IMR-90 (cell line): ENCODE measurements around the gene PLA2G4A. TPM values are rescaled to one million over a fixed set of nuclear protein-coding genes. Genes with fewer than 3 reads are reported as not detected.

Source experiments
- ATAC-seq: fragments of 200-7000 bp; cut with Tn5 transposase; 2 replicates; pipeline ENCODE4 v1.9.1; 2020; ENCODE audit warnings: low read depth, mild to moderate bottlenecking, moderate library complexity
- BruUV-seq: library from RNA; stranded (reverse); fragments of 400-500 nt; replicated peaks from 2 replicates; lab custom pipeline; 2021; lab: Mats Ljungman, UMichigan
- CTCF ChIA-PET: fragments of 300-600 bp; formaldehyde crosslinking; extraction: SDS; loops from one replicate; lab custom pipeline; 2021; ENCODE audit warnings: antibody characterized with exemption; lab: Yijun Ruan, JAX
- POLR2A ChIA-PET: fragments of 300-600 bp; sonication (Branson Sonifier 250); formaldehyde crosslinking; loops from one replicate; lab custom pipeline; 2022; ENCODE audit warnings: antibody characterized with exemption; ENCODE audit not compliant: unreplicated experiment; lab: Charles Lee
- DNase-seq: peaks from one replicate; pipeline ENCODE4 v3.0.0; 2013
- H2AFZ ChIP-seq: replicated peaks from 2 replicates; pipeline ENCODE3; 2013; ENCODE audit warnings: low read length, mild to moderate bottlenecking; ENCODE audit not compliant: poor library complexity
- H2AK5ac ChIP-seq: 2 replicates; pipeline ENCODE4 v1.6.1; 2013; ENCODE audit warnings: low read depth, low read length, inconsistent platforms
- H2AK9ac ChIP-seq: replicated peaks from 2 replicates; pipeline ENCODE3; 2013; ENCODE audit warnings: mild to moderate bottlenecking, low read depth, low read length, moderate library complexity; ENCODE audit not compliant: poor library complexity
- H2BK120ac ChIP-seq: 2 replicates; pipeline ENCODE4 v1.6.1; 2013; ENCODE audit warnings: low read depth, low read length, inconsistent platforms
- H2BK15ac ChIP-seq: 3 replicates; pipeline ENCODE4 v1.6.1; 2013; ENCODE audit warnings: low read depth, low read length, inconsistent platforms
- H2BK20ac ChIP-seq: 2 replicates; pipeline ENCODE4 v1.6.1; 2013; ENCODE audit warnings: low read depth, mild to moderate bottlenecking, inconsistent platforms, low read length, moderate library complexity
- H2BK5ac ChIP-seq: 2 replicates; pipeline ENCODE4 v1.6.1; 2013; ENCODE audit warnings: mild to moderate bottlenecking, low read depth, low read length, inconsistent platforms; ENCODE audit not compliant: poor library complexity, severe bottlenecking
- H3K14ac ChIP-seq: replicated peaks from 2 replicates; pipeline ENCODE4 v1.6.1; 2013; ENCODE audit warnings: low read depth, low read length, inconsistent platforms
- H3K18ac ChIP-seq: 2 replicates; pipeline ENCODE4 v1.6.1; 2013; ENCODE audit warnings: low read depth, low read length, control low read depth
- H3K23ac ChIP-seq: 2 replicates; pipeline ENCODE4 v1.6.1; 2013; ENCODE audit warnings: low read depth, low read length, inconsistent platforms
- H3K27ac ChIP-seq: 2 replicates; pipeline ENCODE4 v1.5.1; 2013; ENCODE audit warnings: mild to moderate bottlenecking, control low read depth, low read length; ENCODE audit not compliant: insufficient read depth
- H3K27me3 ChIP-seq: 2 replicates; pipeline ENCODE4 v1.6.1; 2013; ENCODE audit warnings: low read length; ENCODE audit not compliant: control insufficient read depth, insufficient read depth
- H3K36me3 ChIP-seq: 2 replicates; pipeline ENCODE4 v1.6.1; 2013; ENCODE audit warnings: low read length, mixed read lengths; ENCODE audit not compliant: control insufficient read depth, insufficient read depth
- H3K4ac ChIP-seq: 2 replicates; pipeline ENCODE4 v1.6.1; 2013; ENCODE audit warnings: low read depth, low read length, inconsistent platforms
- H3K4me1 ChIP-seq: 2 replicates; pipeline ENCODE4 v1.6.1; 2013; ENCODE audit warnings: low read length, mixed read lengths; ENCODE audit not compliant: control insufficient read depth, insufficient read depth
- H3K4me2 ChIP-seq: 2 replicates; pipeline ENCODE4 v1.6.1; 2013; ENCODE audit warnings: low read depth, mild to moderate bottlenecking, control low read depth, low read length, moderate library complexity
- H3K4me3 ChIP-seq: 2 replicates; pipeline ENCODE4 v1.5.1; 2013; ENCODE audit warnings: low read depth, mild to moderate bottlenecking, control low read depth, low read length, moderate library complexity; ENCODE audit not compliant: insufficient read depth
- H3K56ac ChIP-seq: 2 replicates; pipeline ENCODE4 v1.6.1; 2013; ENCODE audit warnings: low read length, inconsistent platforms; ENCODE audit not compliant: insufficient read depth; ENCODE audit errors: extremely low read depth
- H3K79me1 ChIP-seq, 2 experiments: 2 replicates each; pipeline ENCODE4 v1.6.1; 2013; ENCODE audit warnings: low read length in 2 of 2, inconsistent platforms in 1 of 2, low read depth in 1 of 2
- H3K9ac ChIP-seq: 2 replicates; pipeline ENCODE4 v1.6.1; 2013; ENCODE audit warnings: low read depth, low read length, control low read depth
- H3K9me1 ChIP-seq: 2 replicates; pipeline ENCODE4 v1.6.1; 2013; ENCODE audit warnings: low read length, inconsistent platforms; ENCODE audit not compliant: insufficient read depth
- H3K9me3 ChIP-seq: 2 replicates; pipeline ENCODE4 v1.6.1; 2013; ENCODE audit warnings: low read length; ENCODE audit not compliant: control insufficient read depth, insufficient read depth
- H4K20me1 ChIP-seq: 2 replicates; pipeline ENCODE4 v1.6.1; 2013; ENCODE audit warnings: low read length, inconsistent platforms; ENCODE audit not compliant: insufficient read depth
- H4K5ac ChIP-seq: 2 replicates; pipeline ENCODE4 v1.6.1; 2013; ENCODE audit warnings: mild to moderate bottlenecking, low read depth, low read length, control low read depth
- H4K8ac ChIP-seq, 2 experiments: 2 replicates each; pipeline ENCODE4 v1.6.1; 2013; ENCODE audit warnings: low read depth in 2 of 2, low read length in 2 of 2, control low read depth in 1 of 2, inconsistent platforms in 1 of 2
- H4K91ac ChIP-seq: 2 replicates; pipeline ENCODE4 v1.6.1; 2013; ENCODE audit warnings: low read depth, low read length, inconsistent platforms; ENCODE audit not compliant: insufficient read depth
- BHLHE40 ChIP-seq: fragments of 150-350 bp; IDR thresholded peaks from 2 replicates; pipeline ENCODE4 v1.6.1; 2016; ENCODE audit warnings: mild to moderate bottlenecking, low read depth, low read length
- CHD1 ChIP-seq: IDR thresholded peaks from 2 replicates; pipeline ENCODE4 v1.6.1; 2012; ENCODE audit warnings: low read depth, low read length, improper control_type of control experiment
- FOS ChIP-seq: fragments of 150-350 bp; IDR thresholded peaks from 2 replicates; pipeline ENCODE4 v1.6.1; 2016; ENCODE audit warnings: low read depth, low read length
- MAFK ChIP-seq: IDR thresholded peaks from 2 replicates; pipeline ENCODE4 v1.6.1; 2012; ENCODE audit warnings: low read depth, low read length, improper control_type of control experiment
- MAZ ChIP-seq: IDR thresholded peaks from 2 replicates; pipeline ENCODE4 v1.6.1; 2012; ENCODE audit warnings: low read depth, mild to moderate bottlenecking, low read length, improper control_type of control experiment, moderate library complexity, borderline replicate concordance
- MXI1 ChIP-seq: IDR thresholded peaks from 2 replicates; pipeline ENCODE4 v1.6.1; 2012; ENCODE audit warnings: low read depth, mild to moderate bottlenecking, low read length, moderate library complexity, borderline replicate concordance
- NFE2L2 ChIP-seq: fragments of 150-350 bp; IDR thresholded peaks from 2 replicates; pipeline ENCODE4 v1.6.1; 2016; ENCODE audit warnings: low read depth, mild to moderate bottlenecking, low read length
- POLR2A ChIP-seq: IDR thresholded peaks from 2 replicates; pipeline ENCODE4 v1.6.1; 2012; ENCODE audit warnings: mild to moderate bottlenecking, low read depth, low read length
- RAD21 ChIP-seq: IDR thresholded peaks from 2 replicates; pipeline ENCODE4 v1.6.1; 2012; ENCODE audit warnings: low read length, improper control_type of control experiment
- RCOR1 ChIP-seq: IDR thresholded peaks from 2 replicates; pipeline ENCODE4 v1.6.1; 2012; ENCODE audit warnings: mild to moderate bottlenecking, low read length, improper control_type of control experiment; ENCODE audit not compliant: insufficient replicate concordance
- RFX5 ChIP-seq: IDR thresholded peaks from 2 replicates; pipeline ENCODE4 v1.8.0; 2012; ENCODE audit warnings: low read depth, mild to moderate bottlenecking, low read length, moderate library complexity
- dilution Hi-C: fragments of 300-500 bp; cut with HindIII; formaldehyde crosslinking; loops from one replicate; pipeline ENCODE4 v1.14.3; 2018; ENCODE audit warnings: low sequenced_read_pairs; ENCODE audit not compliant: unreplicated experiment
- in situ Hi-C: fragments of 300-500 bp; cut with MboI; formaldehyde crosslinking; loops from 3 replicates; pipeline ENCODE4 v1.14.3; 2019; ENCODE audit warnings: low sequenced_read_pairs, inconsistent platforms, mixed read lengths
- intact Hi-C: fragments of 100-400 bp; cut with micrococcal nuclease; formaldehyde crosslinking; loops from 2 replicates; pipeline ENCODE4 v1.10.0; 2022
- polyA plus RNA-seq, 3 experiments: library from polyadenylated mRNA; depleted of rRNA; stranded (reverse); fragments of >200 nt; gene quantifications; 2 replicates each; pipeline ENCODE4 v1.2.3, GENCODE V29; 2012; ENCODE audit warnings: low replicate concordance in 1 of 3
- total RNA-seq: library from RNA; depleted of rRNA; stranded (reverse); fragments of >200 nt; gene quantifications from 2 replicates; pipeline ENCODE4 v1.2.3, GENCODE V29; 2012
- TF ChIP-seq, protein P1 (sequence below): conservative IDR thresholded peaks from 2 replicates; pipeline ENCODE4 v1.5.1; 2012; ENCODE audit warnings: mild to moderate bottlenecking, low read depth, low read length, improper control_type of control experiment

PLA2G4A gene
- total and polyA plus RNA-seq, 2 of the 4 experiments (the other 2 are of a cell fraction), result 1.6 to 3.8 TPM

DNA sequence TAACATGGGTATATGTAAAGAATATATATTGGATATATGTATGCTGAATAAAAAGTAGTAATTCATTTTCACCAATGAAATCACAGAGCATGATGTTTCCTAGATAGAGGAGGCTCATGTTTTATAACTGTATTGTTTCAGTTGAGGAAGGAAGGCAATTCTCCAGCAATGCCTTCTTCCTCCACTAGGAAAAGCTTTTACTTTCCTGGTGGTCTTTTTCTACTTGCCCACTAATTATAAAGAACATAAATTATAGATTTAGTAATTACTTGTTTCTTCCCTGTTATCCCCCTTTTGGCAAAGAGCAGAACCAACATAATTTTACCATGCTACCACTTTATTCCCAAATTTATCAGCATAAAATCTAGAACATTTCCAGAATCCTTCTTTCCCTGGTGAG lies 159.0 kb downstream of the PLA2G4A start:
- no peak overlapping the region for H3K14ac ChIP-seq
- no peak overlapping the region for H4K91ac ChIP-seq
- no peak overlapping the region for H3K27ac ChIP-seq
- no peak overlapping the region for H2BK20ac ChIP-seq
- no peaks in the 10 kb centered on the region for H3K36me3 ChIP-seq
- no peak overlapping the region for H2AFZ ChIP-seq
- in situ Hi-C loops (loop anchor here (5.0 to 10.0 kb wide), 4 partner anchors 303 to 585 kb away; partner anchors contain the start of gene PTGS2), intact Hi-C loops (loop anchor here (5.0 kb wide), 1 partner anchor 265 kb away; no protein-coding TSS in a partner anchor), dilution Hi-C loops (loop anchor here (25.0 kb wide), 1 partner anchor 375 kb away; no protein-coding TSS in a partner anchor)
- H4K8ac ChIP-seq, result no peak overlapping the region
- TF ChIP-seq MAZ (no peak), RFX5 (no peak), RAD21 (no peak), MXI1 (no peak), POLR2A (no peak), NFE2L2 (no peak), MAFK (no peak), FOS (no peak), BHLHE40 (no peak), RCOR1 (no peak), CHD1 (no peak)
- TF ChIP-seq, protein P1, sequence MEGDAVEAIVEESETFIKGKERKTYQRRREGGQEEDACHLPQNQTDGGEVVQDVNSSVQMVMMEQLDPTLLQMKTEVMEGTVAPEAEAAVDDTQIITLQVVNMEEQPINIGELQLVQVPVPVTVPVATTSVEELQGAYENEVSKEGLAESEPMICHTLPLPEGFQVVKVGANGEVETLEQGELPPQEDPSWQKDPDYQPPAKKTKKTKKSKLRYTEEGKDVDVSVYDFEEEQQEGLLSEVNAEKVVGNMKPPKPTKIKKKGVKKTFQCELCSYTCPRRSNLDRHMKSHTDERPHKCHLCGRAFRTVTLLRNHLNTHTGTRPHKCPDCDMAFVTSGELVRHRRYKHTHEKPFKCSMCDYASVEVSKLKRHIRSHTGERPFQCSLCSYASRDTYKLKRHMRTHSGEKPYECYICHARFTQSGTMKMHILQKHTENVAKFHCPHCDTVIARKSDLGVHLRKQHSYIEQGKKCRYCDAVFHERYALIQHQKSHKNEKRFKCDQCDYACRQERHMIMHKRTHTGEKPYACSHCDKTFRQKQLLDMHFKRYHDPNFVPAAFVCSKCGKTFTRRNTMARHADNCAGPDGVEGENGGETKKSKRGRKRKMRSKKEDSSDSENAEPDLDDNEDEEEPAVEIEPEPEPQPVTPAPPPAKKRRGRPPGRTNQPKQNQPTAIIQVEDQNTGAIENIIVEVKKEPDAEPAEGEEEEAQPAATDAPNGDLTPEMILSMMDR, result no peak; the same call in 1 of the 2 replicates
- no TSS peak for BruUV-seq
- H3K4me1 ChIP-seq, result peaks cover 6% of the 10 kb centered on the region
- H3K18ac ChIP-seq, result no peak overlapping the region
- ATAC-seq (no peak), DNase-seq (no peak)
- no peak overlapping the region for H4K5ac ChIP-seq
- no peak overlapping the region for H3K23ac ChIP-seq
- no peak overlapping the region for H3K4ac ChIP-seq
- no peak overlapping the region for H2AK9ac ChIP-seq
- H3K27me3 ChIP-seq, result no peaks in the 10 kb centered on the region; the same call in 1 of the 2 replicates
- H3K56ac ChIP-seq, result no peak overlapping the region
- H3K4me2 ChIP-seq, result no peak overlapping the region
- H2AK5ac ChIP-seq, result no peak overlapping the region
- H3K9me1 ChIP-seq, result no peaks in the 10 kb centered on the region
- no peak overlapping the region for H3K9ac ChIP-seq
- H3K79me1 ChIP-seq, result no peaks in the 10 kb centered on the region
- H4K20me1 ChIP-seq, result no peaks in the 10 kb centered on the region
- no peak overlapping the region for H3K4me3 ChIP-seq
- ChIA-PET CTCF (interaction anchor here (0.6 kb wide), 1 partner anchor 568 kb away, joined by 3 read pairs; no protein-coding TSS in a partner anchor), POLR2A (no interaction called here)
- no peak overlapping the region for H2BK120ac ChIP-seq
- no peaks in the 10 kb centered on the region for H3K9me3 ChIP-seq
- no peak overlapping the region for H2BK15ac ChIP-seq
- H2BK5ac ChIP-seq, result no peak overlapping the region
